Coronary artery (tissue), 2 donors: ENCODE measurements around the gene CALHM5.
"Not testable (repeated sequence)": the region's sequence is repeated elsewhere in the genome, so short reads cannot be mapped to it uniquely, and the experiment has no call there.

Experiments
- DNase-seq: peaks from one replicate; pipeline ENCODE4 v3.0.0-alpha.2; 2017; ENCODE audit warnings: low spot score
- H3K27ac ChIP-seq, 2 donors: fragments of 200-600 bp; sonication (generic); one replicate each; pipeline ENCODE4 v1.5.1; 2016 to 2019
- H3K4me3 ChIP-seq: fragments of 200-600 bp; sonication (generic); 2 replicates; pipeline ENCODE4 v1.5.1; 2016; ENCODE audit warnings: mild to moderate bottlenecking, moderate library complexity
- CTCF ChIP-seq: fragments of 200-600 bp; sonication (generic); IDR thresholded peaks from one replicate; pipeline ENCODE4 v1.5.1; 2019; ENCODE audit warnings: antibody characterized with exemption

Gene CALHM5

GRCh38 chr6:116485559-116486184 lies 25.8 kb upstream of the CALHM5 start:
- no peak for DNase-seq
- no peak overlapping the region for H3K4me3 ChIP-seq
- no peak for TF ChIP-seq CTCF
- H3K27ac ChIP-seq: no peak overlapping the region

- H3K27ac ChIP-seq: no peak overlapping the region
- TF ChIP-seq CTCF: no peak
- no peak overlapping the region for H3K4me3 ChIP-seq
- DNase-seq: no peak
Measured at GRCh38 chr6:116491610-116492330, 19.7 kb upstream of the CALHM5 start.

- DNase-seq: no peak
- TF ChIP-seq CTCF: no peak
- no peak overlapping the region for H3K27ac ChIP-seq
- no peak overlapping the region for H3K4me3 ChIP-seq
Measured at GRCh38 chr6:116492331-116493067, 18.9 kb upstream of the CALHM5 start.

GRCh38 chr6:116495161-116495560 lies 16.3 kb upstream of the CALHM5 start:
- not testable (repeated sequence) for H3K4me3 ChIP-seq, DNase-seq, H3K27ac ChIP-seq

GRCh38 chr6:116497113-116497676 lies 14.2 kb upstream of the CALHM5 start:
- no peak for TF ChIP-seq CTCF
- DNase-seq: no peak
- Histone ChIP-seq H3K4me3 (no peak overlapping the region), H3K27ac (no peak overlapping the region)

GRCh38 chr6:116500969-116501433 lies 10.4 kb upstream of the CALHM5 start:
- H3K27ac ChIP-seq: no peak overlapping the region
- no peak for TF ChIP-seq CTCF
- no peak for DNase-seq
- no peak overlapping the region for H3K4me3 ChIP-seq

- no peak for TF ChIP-seq CTCF
- no peak for DNase-seq
- no peak overlapping the region for H3K4me3 ChIP-seq
- H3K27ac ChIP-seq: no peak overlapping the region
Measured at GRCh38 chr6:116507324-116507723, 4.1 kb upstream of the CALHM5 start.
